Measurements from ENCODE around the gene MRPS35.

GRCh38 chr12:27766587-27766986 is 56.0 kb downstream of the MRPS35 start:
- TF ChIP-seq CTCF (IDR thresholded peaks at IDR 0.05) (no peak), POLR2A (IDR thresholded peaks at IDR 0.05) (no peak)
